GM18951 (cell line): ENCODE data around the gene RNF19B.
"Not testable (repeated sequence)": the region's sequence is repeated elsewhere in the genome, so short reads cannot be mapped to it uniquely, and the experiment has no call there.

Experiments
- POLR2A ChIP-seq: IDR thresholded peaks from 4 replicates; pipeline ENCODE4 v1.6.1; 2011; ENCODE audit warnings: mild to moderate bottlenecking; ENCODE audit not compliant: insufficient read length, insufficient read depth; ENCODE audit errors: extremely low read depth
- in situ Hi-C: fragments of 300-500 bp; cut with MboI; formaldehyde crosslinking; loops from one replicate; pipeline ENCODE4 v1.12.0; 2022; ENCODE audit warnings: low sequenced_read_pairs, mixed read lengths, inconsistent platforms; ENCODE audit not compliant: unreplicated experiment

The RNF19B gene

GRCh38 chr1:32924881-32925344 lies 39.7 kb downstream of the RNF19B start:
- TF ChIP-seq POLR2A, result no peak
- in situ Hi-C loops, result no loop called here

DNA sequence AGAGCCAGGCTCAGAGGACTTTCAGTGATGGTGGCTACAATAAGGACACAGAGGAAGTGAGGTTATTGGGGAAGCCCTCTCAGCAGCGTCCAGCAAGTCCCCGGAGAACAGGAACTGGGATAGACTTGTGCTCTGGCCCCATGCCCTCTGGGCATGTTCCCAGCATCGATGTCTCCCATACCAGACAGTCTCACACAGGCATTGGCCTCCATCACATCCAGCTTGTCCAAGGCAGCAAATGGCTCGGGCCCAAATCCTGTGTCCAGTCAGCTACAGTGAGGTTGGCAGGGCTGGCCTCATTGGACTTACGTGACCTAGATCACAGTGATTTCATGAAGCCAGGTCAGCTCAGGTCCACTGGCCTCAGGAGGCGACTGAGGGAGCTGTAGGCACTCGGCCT lies 43.8 kb downstream of the RNF19B start:
- no peak for TF ChIP-seq POLR2A
- in situ Hi-C loops, result no loop called here

DNA sequence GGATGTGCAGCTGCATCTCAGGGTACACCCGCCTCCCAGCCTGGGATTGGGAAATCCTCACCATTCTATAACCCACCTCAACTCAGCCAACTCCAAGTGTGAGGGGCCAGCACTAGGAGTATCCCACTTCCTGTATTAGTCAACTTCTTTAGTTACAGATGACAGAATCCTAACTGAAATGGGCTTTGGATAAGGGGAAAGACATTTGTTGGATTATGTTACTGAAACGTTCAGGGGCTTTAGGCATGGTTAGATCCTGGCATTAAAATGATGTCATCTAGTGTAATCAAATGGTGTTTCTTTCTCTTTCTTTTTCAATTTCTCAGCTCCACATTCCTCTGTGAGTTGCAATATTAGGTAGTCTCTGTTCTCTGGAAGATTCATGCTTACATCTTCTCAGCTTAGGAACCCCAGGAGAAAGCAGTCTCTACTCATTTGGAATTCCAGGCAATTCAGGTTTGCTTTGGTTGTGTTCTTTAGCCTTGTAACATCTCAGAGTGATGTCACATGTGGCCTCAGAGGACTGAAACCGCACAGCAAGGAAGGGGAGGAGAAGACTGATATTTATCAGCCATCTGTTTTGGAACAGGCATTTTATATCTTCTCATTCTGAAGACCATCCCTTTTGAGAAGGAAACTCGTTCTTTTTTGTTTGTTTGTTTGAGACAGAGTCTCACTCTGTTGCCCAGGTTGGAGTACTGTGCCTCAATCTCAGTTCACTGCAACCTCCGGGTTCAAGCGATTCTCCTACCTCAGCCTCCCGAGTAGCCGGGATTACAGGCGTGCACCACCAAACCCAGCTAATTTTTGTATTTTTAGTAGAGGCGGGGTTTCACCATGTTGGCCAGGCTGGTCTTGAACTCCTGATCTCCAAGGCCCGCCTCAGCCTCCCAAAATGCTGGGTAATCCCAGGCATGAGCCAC lies 44.5 kb downstream of the RNF19B start:
- no peak for TF ChIP-seq POLR2A
- in situ Hi-C loops, result no loop called here

- in situ Hi-C loops, result no loop called here
- no peak for TF ChIP-seq POLR2A
Observed at GRCh38 chr1:32918179-32918578, 46.4 kb downstream of the RNF19B start.

DNA sequence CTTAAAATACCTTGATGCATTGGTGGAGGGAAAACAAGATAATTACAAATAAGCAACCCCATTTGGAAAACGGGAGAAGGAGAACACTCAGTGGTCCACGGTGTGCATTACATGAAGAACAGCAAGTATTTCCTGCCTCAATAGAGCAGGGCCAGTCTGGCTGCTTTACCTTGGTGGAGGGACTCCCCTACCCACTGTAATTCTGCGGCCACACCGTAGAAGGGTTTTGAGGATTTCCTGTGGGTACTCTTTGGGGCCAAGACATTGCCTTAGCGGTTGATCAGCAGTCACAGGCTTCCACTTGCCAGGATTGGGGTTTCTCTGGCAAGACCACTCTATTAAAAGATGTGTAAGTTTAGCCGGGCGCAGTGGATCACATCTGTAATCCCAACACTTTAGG lies 47.1 kb downstream of the RNF19B start:
- no peak for TF ChIP-seq POLR2A
- in situ Hi-C loops, result no loop called here

GRCh38 chr1:32915766-32916706 lies 48.6 kb downstream of the RNF19B start:
- no peak for TF ChIP-seq POLR2A
- in situ Hi-C loops, result no loop called here

DNA sequence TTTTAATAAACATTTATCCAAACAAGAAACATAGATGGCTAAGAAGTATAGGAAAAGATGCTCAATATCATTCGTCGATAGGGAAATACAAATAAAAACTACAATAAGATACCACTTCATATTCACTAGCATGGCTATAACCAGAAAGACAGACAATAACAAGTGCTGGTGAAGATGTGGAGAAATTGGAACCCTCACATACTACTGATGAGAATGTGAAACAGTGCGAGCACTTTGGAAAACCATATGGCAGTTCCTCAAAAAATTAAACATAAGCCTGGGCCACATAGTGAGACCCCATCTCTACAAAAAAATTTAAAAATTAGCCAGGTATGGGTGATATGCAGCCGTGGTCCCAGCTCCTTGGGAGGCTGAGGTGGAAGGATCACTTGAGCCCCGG lies 54.3 kb downstream of the RNF19B start:
- no peak for TF ChIP-seq POLR2A
- in situ Hi-C loops, result no loop called here

- in situ Hi-C loops, result no loop called here
- TF ChIP-seq POLR2A, result no peak
Observed at GRCh38 chr1:32907435-32907834, 57.2 kb downstream of the RNF19B start.

- no peak for TF ChIP-seq POLR2A
- in situ Hi-C loops, result no loop called here
Observed at GRCh38 chr1:32906654-32907053, 58.0 kb downstream of the RNF19B start.

DNA sequence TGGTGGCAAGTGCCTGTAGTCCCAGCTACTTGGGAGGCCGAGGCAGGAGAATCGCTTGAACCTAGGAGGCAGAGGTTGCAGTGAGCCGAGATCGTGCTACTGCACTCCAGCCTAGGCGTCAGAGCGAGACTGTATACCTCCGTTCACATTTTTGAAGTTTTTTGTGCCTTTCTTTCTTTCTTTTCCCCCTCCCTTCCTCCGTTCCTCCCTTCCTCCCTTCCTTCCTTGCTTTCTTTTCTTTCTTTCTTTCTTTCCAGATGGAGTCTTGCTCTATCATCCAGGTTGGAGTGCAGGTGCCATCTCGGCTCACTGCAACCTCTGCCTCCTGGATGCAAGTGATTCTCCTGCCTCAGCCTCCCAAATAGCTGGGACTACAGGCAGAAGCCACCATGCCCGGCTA lies 59.0 kb downstream of the RNF19B start:
- in situ Hi-C loops, result not testable (repeated sequence)

GRCh38 chr1:32904797-32905196 lies 59.8 kb downstream of the RNF19B start:
- TF ChIP-seq POLR2A, result no peak
- in situ Hi-C loops, result no loop called here

GRCh38 chr1:32903991-32904785 lies 60.4 kb downstream of the RNF19B start:
- in situ Hi-C loops, result no loop called here
- no peak for TF ChIP-seq POLR2A

DNA sequence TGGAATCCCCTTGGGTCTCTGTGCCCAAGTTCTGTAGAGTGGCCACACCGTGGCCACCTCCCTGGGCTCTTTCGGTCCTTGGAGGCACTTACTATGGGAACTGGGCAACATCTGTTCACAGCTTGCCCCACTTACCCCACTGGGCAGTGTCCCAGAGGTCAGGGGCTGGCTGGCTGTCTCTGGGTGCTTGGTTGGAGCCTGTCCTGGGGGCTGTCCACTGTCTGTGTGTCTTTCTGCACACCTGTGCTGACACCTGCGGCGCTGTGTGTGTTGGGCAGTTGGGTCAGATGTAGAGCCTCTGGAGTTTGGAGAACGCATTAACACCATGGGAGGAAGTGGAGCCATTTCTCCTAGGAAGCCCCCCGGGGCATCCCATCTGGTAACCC lies 62.1 kb downstream of the RNF19B start:
- no peak for TF ChIP-seq POLR2A

More for the DNA sequence above, 62.1 kb downstream of the RNF19B start:
- in situ Hi-C loops, result no loop called here
